ENCODE results near the gene TMEM175. TPM values are rescaled to one million over a fixed set of nuclear protein-coding genes. Genes with fewer than 3 reads are reported as not detected.

The TMEM175 gene
- total and polyA plus RNA-seq, 9 of the 15 experiments (the other 6 are each of a cell fraction or from before 2014, with no cell fraction given), result 0.13 to 30.9 (median 9.4) TPM

DNA sequence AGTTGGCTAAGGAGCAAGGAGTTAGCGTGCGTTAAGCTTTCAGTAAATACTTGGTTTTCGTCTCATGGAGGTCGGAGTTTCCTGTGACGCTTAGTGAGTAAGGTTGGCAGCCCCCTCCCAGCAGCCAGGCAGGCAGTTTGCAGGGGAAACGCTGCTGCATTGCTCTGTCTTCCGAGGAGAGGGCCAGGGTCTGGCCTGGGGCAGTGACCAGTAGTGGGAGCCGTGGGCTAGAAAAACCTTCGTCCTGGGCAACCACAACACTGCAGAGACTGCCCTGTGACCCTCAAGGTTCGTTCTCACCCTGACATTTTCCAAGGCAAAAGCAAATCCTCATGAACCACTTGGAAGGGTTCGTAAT is 432 bp downstream of the TMEM175 start (continued):
- TF ChIP-seq, protein P1, sequence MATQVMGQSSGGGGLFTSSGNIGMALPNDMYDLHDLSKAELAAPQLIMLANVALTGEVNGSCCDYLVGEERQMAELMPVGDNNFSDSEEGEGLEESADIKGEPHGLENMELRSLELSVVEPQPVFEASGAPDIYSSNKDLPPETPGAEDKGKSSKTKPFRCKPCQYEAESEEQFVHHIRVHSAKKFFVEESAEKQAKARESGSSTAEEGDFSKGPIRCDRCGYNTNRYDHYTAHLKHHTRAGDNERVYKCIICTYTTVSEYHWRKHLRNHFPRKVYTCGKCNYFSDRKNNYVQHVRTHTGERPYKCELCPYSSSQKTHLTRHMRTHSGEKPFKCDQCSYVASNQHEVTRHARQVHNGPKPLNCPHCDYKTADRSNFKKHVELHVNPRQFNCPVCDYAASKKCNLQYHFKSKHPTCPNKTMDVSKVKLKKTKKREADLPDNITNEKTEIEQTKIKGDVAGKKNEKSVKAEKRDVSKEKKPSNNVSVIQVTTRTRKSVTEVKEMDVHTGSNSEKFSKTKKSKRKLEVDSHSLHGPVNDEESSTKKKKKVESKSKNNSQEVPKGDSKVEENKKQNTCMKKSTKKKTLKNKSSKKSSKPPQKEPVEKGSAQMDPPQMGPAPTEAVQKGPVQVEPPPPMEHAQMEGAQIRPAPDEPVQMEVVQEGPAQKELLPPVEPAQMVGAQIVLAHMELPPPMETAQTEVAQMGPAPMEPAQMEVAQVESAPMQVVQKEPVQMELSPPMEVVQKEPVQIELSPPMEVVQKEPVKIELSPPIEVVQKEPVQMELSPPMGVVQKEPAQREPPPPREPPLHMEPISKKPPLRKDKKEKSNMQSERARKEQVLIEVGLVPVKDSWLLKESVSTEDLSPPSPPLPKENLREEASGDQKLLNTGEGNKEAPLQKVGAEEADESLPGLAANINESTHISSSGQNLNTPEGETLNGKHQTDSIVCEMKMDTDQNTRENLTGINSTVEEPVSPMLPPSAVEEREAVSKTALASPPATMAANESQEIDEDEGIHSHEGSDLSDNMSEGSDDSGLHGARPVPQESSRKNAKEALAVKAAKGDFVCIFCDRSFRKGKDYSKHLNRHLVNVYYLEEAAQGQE (IDR thresholded peaks at IDR 0.05; ENCODE audit: borderline replicate concordance), result peak; percentile 16; the same call in 1 of the 2 replicates
- TF ChIP-seq, protein P1 (CRISPR knock-in tag; IDR thresholded peaks at IDR 0.05; ENCODE audit: low read depth), result no peak
- 0 out of 2 replicates have a peak, but pooled peaks have one; percentile 18 for TF ChIP-seq TOE1 (IDR thresholded peaks at IDR 0.05; ENCODE audit: borderline replicate concordance)
- no peak for TF ChIP-seq TOE1 (CRISPR knock-in tag; IDR thresholded peaks at IDR 0.05; ENCODE audit: borderline replicate concordance, low read depth)
- TF ChIP-seq, protein P2, sequence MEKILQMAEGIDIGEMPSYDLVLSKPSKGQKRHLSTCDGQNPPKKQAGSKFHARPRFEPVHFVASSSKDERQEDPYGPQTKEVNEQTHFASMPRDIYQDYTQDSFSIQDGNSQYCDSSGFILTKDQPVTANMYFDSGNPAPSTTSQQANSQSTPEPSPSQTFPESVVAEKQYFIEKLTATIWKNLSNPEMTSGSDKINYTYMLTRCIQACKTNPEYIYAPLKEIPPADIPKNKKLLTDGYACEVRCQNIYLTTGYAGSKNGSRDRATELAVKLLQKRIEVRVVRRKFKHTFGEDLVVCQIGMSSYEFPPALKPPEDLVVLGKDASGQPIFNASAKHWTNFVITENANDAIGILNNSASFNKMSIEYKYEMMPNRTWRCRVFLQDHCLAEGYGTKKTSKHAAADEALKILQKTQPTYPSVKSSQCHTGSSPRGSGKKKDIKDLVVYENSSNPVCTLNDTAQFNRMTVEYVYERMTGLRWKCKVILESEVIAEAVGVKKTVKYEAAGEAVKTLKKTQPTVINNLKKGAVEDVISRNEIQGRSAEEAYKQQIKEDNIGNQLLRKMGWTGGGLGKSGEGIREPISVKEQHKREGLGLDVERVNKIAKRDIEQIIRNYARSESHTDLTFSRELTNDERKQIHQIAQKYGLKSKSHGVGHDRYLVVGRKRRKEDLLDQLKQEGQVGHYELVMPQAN (IDR thresholded peaks at IDR 0.05; ENCODE audit: borderline replicate concordance), result peak; percentile 48; the same call in 1 of the 2 replicates
- TF ChIP-seq FOXA1 (IDR thresholded peaks at IDR 0.05; ENCODE audit: borderline replicate concordance), result no peak
- TF ChIP-seq PURB (CRISPR knock-in tag; IDR thresholded peaks at IDR 0.05; ENCODE audit: low read depth), result no peak
- TF ChIP-seq HDAC1 (IDR thresholded peaks at IDR 0.05), result 0 out of 4 replicates have a peak, but pooled peaks of 1 of the 2 experiments have one; percentile 22
- TF ChIP-seq ZBTB7A (IDR thresholded peaks at IDR 0.05; ENCODE audit: borderline replicate concordance, control insufficient read depth, low read depth, low read length), result peak; percentile 11; the same call in 1 of the 2 replicates
- TF ChIP-seq SMAD3 (CRISPR knock-in tag; conservative IDR thresholded peaks at IDR 0.05), result no peak
- TF ChIP-seq RAD21 (CRISPR knock-in tag; conservative IDR thresholded peaks at IDR 0.05 in 1 of 2, IDR thresholded peaks at IDR 0.05 in 1 of 2), result peak in 1 of 2 experiments; percentile 52; a peak in 2 of 4 replicates
- TF ChIP-seq FOXK1 (CRISPR knock-in tag; IDR thresholded peaks at IDR 0.05; ENCODE audit: borderline replicate concordance), result 0 out of 2 replicates have a peak, but pooled peaks have one; percentile 22
- TF ChIP-seq GABPB1 (CRISPR knock-in tag; IDR thresholded peaks at IDR 0.05), result no peak
- TF ChIP-seq, protein P3, sequence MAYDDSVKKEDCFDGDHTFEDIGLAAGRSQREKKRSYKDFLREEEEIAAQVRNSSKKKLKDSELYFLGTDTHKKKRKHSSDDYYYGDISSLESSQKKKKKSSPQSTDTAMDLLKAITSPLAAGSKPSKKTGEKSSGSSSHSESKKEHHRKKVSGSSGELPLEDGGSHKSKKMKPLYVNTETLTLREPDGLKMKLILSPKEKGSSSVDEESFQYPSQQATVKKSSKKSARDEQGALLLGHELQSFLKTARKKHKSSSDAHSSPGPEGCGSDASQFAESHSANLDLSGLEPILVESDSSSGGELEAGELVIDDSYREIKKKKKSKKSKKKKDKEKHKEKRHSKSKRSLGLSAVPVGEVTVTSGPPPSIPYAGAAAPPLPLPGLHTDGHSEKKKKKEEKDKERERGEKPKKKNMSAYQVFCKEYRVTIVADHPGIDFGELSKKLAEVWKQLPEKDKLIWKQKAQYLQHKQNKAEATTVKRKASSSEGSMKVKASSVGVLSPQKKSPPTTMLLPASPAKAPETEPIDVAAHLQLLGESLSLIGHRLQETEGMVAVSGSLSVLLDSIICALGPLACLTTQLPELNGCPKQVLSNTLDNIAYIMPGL (CRISPR knock-in tag; IDR thresholded peaks at IDR 0.05), result 0 out of 2 replicates have a peak, but pooled peaks have one; percentile 9
- TF ChIP-seq, protein P4, sequence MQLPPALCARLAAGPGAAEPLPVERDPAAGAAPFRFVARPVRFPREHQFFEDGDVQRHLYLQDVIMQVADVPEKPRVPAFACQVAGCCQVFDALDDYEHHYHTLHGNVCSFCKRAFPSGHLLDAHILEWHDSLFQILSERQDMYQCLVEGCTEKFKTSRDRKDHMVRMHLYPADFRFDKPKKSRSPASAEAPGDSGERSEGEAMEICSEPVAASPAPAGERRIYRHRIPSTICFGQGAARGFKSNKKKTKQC (CRISPR knock-in tag; IDR thresholded peaks at IDR 0.05), result 0 out of 2 replicates have a peak, but pooled peaks have one; percentile 42

Data from K562 (cell line).